Spleen (tissue), 11 donors: ENCODE measurements around the gene PTTG1IP. TPM values are rescaled to one million over a fixed set of nuclear protein-coding genes. Genes with fewer than 3 reads are reported as not detected.

ENCODE experiments used
- DNase-seq: peaks from one replicate; pipeline ENCODE4 v3.0.0-alpha.2; 2020
- H3K27ac ChIP-seq, 8 donors: fragments of 200-600 bp; sonication (generic) in 7 of 8; 1 replicate in 4 of 8; 2 replicates in 4 of 8; pipeline versions ENCODE4 v1.5.0 to v1.8.0; 2016 to 2021; ENCODE audit warnings: inconsistent platforms in 4 of 8, mild to moderate bottlenecking in 4 of 8, moderate library complexity in 1 of 8
- H3K27me3 ChIP-seq, 7 donors: fragments of 200-600 bp; sonication (generic) in 6 of 7; replicated peaks in 1 of 7; 1 replicate in 4 of 7; 2 replicates in 3 of 7; pipeline versions ENCODE4 v1.5.0 to v1.8.0; 2016 to 2021; ENCODE audit warnings: inconsistent platforms in 3 of 7, mild to moderate bottlenecking in 1 of 7
- H3K36me3 ChIP-seq, 6 donors: fragments of 200-600 bp; sonication (generic) in 5 of 6; 1 replicate in 4 of 6; 2 replicates in 2 of 6; pipeline versions ENCODE4 v1.5.0 to v1.8.0; 2016 to 2021; ENCODE audit warnings: inconsistent platforms in 2 of 6
- H3K4me1 ChIP-seq, 6 donors: fragments of 200-600 bp; sonication (generic) in 5 of 6; 1 replicate in 3 of 6; 2 replicates in 3 of 6; pipeline versions ENCODE4 v1.5.0 to v1.8.0; 2016 to 2021; ENCODE audit warnings: inconsistent platforms in 3 of 6
- H3K4me3 ChIP-seq, 8 donors: fragments of 200-600 bp; sonication (generic) in 7 of 8; 1 replicate in 4 of 8; 2 replicates in 4 of 8; pipeline versions ENCODE4 v1.5.0 to v1.8.0; 2016 to 2021; ENCODE audit warnings: inconsistent platforms in 4 of 8, mild to moderate bottlenecking in 4 of 8, moderate library complexity in 2 of 8
- H3K9me3 ChIP-seq, 8 donors: fragments of 200-600 bp; sonication (generic) in 7 of 8; 1 replicate in 4 of 8; 2 replicates in 4 of 8; pipeline versions ENCODE4 v1.5.0 to v1.8.0; 2016 to 2021; ENCODE audit warnings: inconsistent platforms in 4 of 8
- CTCF ChIP-seq, 11 experiments: fragments of 200-600 bp in 7 of 11; fragments of 450-650 bp in 4 of 11; sonication (generic) in 4 of 11; IDR thresholded peaks in 8 of 11; conservative IDR thresholded peaks in 3 of 11; 1 replicate in 7 of 11; 2 replicates in 4 of 11; pipeline versions ENCODE4 v1.4.0 to v1.8.0; 2016 to 2021; ENCODE audit warnings: antibody characterized with exemption in 11 of 11, inconsistent platforms in 4 of 11, mild to moderate bottlenecking in 1 of 11
- POLR2A ChIP-seq, 3 donors: fragments of 450-650 bp; IDR thresholded peaks; one replicate each; pipeline ENCODE4 v1.5.1; 2017; ENCODE audit warnings: antibody characterized with exemption in 3 of 3, mild to moderate bottlenecking in 1 of 3
- POLR2AphosphoS5 ChIP-seq, 3 donors: sonication (generic); formaldehyde crosslinking; IDR thresholded peaks; one replicate each; pipeline ENCODE4 v1.5.1; 2017; ENCODE audit warnings: antibody characterized with exemption in 3 of 3
- WGBS, 5 donors: extraction: QIAGEN DNeasy Blood & Tissue Kit in 3 of 5; methylation state at CpG; one replicate each; pipeline versions ENCODE4 v1.1.5 to v1.1.7; 2013 to 2018; 5-methylcytosine and 5-hydroxymethylcytosine counted together
- intact Hi-C: fragments of 100-400 bp; cut with DNase I; formaldehyde crosslinking; loops from one replicate; pipeline ENCODE4 v1.15.0; 2023; ENCODE audit warnings: low total_unique reads
- polyA plus RNA-seq, 3 donors: library from polyadenylated mRNA; stranded (reverse); fragments of 200-250 nt; gene quantifications; one replicate each; pipeline ENCODE4 v1.2.1, GENCODE V29; 2013
- total RNA-seq, 7 donors: library from RNA; depleted of rRNA in 3 of 7; stranded (reverse); fragments of >200 nt in 3 of 7; fragmentation: NEBNext Ultra II Directional in 4 of 7; extraction: Animal tissue kit (Norgen Biotek cat#: 25700) in 4 of 7; gene quantifications; one replicate each; pipeline versions ENCODE4 v1.1.0 to v1.2.1, GENCODE V29; 2016 to 2021
- donor health status: healthy with polysubstance abuse.
- donor health status: DM: no; HTN: no; CAD: no; lungs with moderate emphysema.
- donor health status: DM: no; HTN: no; CAD: no.
- donor health status: Bipolar disorder and iron deficiency.
- donor health status: healthy.
- donor health status: DM: no; HTN: no; CAD: no.
- donor health status: DM: yes; HTN: yes; CAD: no.

Gene PTTG1IP
- total and polyA plus RNA-seq, 10 donors: 57.6 to 189 (median 135) TPM

DNA sequence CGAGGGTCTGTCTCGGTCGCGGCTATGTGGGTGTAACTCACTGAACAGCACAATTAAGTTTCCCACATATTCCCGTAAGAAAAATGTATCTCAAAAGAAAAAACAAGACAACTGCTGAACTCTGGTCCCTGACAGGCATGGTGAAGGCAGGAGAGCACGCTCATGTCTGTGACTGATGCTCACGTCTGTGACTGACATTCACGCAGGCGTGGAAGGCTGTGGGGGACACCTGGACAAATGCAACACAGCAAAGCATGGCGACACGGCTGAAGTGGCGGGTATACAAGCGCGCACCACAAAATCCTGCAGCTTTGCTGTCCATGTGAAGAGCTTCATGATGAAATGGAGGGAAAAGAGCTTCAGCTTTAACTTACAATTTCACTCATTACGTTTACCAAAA is 6.0 kb downstream of the PTTG1IP start:
- Histone ChIP-seq H3K27ac (peak overlapping the region in 2 of 8 donors; percentile 22 to 97), H3K4me3 (no peak overlapping the region), H3K4me1 (peaks cover 66 to 94% (median 79%) of the 10 kb centered on the region in 6 donors), H3K27me3 (no peaks in the 10 kb centered on the region), H3K36me3 (peaks cover 0 to 42% (median 25%) of the 10 kb centered on the region in 6 donors), H3K9me3 (no peaks in the 10 kb centered on the region)
- DNase-seq: peak; percentile 63
- WGBS, 5 donors: 87 to 91% (median 88%) methylated on average over 15 of the region's 15 CpGs
- intact Hi-C loops: no loop called here
- TF ChIP-seq POLR2AphosphoS5 (IDR thresholded peaks at IDR 0.05): no peak
- TF ChIP-seq POLR2A (IDR thresholded peaks at IDR 0.05): no peak
- no peak for TF ChIP-seq CTCF (IDR thresholded peaks at IDR 0.05 in 8 of 11, conservative IDR thresholded peaks at IDR 0.05 in 3 of 11)

GRCh38 chr21:44866780-44867179 is 6.7 kb downstream of the PTTG1IP start:
- peaks cover 59 to 94% (median 73%) of the 10 kb centered on the region in 6 donors for H3K4me1 ChIP-seq

DNA sequence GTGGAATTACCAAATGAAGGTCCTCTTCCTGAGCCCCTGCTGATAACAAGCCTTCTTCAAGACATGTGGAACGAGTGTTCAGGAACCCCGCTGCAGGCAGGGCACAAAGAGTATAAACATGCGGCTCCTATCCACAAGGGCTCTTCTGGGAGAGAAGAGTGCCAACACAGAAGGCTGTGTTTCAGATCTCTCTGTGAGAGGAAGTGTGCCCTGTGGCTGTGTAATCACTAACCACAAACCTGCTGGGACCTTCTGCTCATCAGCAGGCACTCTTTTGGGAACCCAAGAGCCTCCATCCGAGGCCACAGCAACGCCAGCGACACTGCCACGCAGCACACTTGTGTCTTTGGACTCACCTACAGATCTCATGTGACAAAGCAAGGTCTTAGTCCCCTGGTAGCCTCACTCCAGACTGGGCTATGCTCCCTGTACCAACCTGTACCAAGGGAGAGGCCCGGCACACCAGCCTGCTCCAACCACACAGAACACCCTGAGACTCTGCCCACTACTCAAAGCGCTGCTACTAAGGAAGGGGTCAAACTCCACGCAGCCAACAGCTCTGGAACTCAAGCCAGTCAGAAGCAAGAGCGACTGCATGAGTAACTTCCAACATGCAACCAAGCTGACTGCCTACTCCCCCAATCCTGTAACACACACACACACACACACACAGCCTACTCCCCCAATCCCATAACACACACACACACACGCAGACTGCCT is 7.8 kb downstream of the PTTG1IP start:
- WGBS, 5 donors: 39 to 71% (median 49%) methylated on average over 7 to 12 of the region's 12 CpGs
- Histone ChIP-seq H3K36me3 (peaks cover 0 to 59% (median 41%) of the 10 kb centered on the region in 6 donors), H3K9me3 (no peaks in the 10 kb centered on the region), H3K4me1 (peaks cover 49 to 93% (median 67%) of the 10 kb centered on the region in 6 donors), H3K27ac (peak overlapping the region in 6 of 8 donors; percentile 10 to 66 (median 44)), H3K27me3 (no peaks in the 10 kb centered on the region), H3K4me3 (peak overlapping the region in 1 of 8 donors; percentile 22)
- intact Hi-C loops: no loop called here
- peak in 1 of 3 donors; percentile 53 for TF ChIP-seq POLR2AphosphoS5 (IDR thresholded peaks at IDR 0.05)
- TF ChIP-seq POLR2A (IDR thresholded peaks at IDR 0.05): no peak
- peak; percentile 84 for DNase-seq

More at GRCh38 chr21:44866780-44867179, 6.7 kb downstream of the PTTG1IP start:
- no peaks in the 10 kb centered on the region for H3K27me3 ChIP-seq
- peaks cover 0 to 49% (median 32%) of the 10 kb centered on the region in 6 donors for H3K36me3 ChIP-seq
- no peak for TF ChIP-seq CTCF (IDR thresholded peaks at IDR 0.05 in 8 of 11, conservative IDR thresholded peaks at IDR 0.05 in 3 of 11)
- TF ChIP-seq POLR2A (IDR thresholded peaks at IDR 0.05): no peak
- TF ChIP-seq POLR2AphosphoS5 (IDR thresholded peaks at IDR 0.05): no peak
- peak; percentile 12 for DNase-seq
- H3K4me3 ChIP-seq: no peak overlapping the region
- no peaks in the 10 kb centered on the region for H3K9me3 ChIP-seq
- intact Hi-C loops: no loop called here
- no peak overlapping the region for H3K27ac ChIP-seq
- WGBS, 5 donors: 70 to 81% (median 79%) methylated on average over 7 of the region's 7 CpGs

DNA sequence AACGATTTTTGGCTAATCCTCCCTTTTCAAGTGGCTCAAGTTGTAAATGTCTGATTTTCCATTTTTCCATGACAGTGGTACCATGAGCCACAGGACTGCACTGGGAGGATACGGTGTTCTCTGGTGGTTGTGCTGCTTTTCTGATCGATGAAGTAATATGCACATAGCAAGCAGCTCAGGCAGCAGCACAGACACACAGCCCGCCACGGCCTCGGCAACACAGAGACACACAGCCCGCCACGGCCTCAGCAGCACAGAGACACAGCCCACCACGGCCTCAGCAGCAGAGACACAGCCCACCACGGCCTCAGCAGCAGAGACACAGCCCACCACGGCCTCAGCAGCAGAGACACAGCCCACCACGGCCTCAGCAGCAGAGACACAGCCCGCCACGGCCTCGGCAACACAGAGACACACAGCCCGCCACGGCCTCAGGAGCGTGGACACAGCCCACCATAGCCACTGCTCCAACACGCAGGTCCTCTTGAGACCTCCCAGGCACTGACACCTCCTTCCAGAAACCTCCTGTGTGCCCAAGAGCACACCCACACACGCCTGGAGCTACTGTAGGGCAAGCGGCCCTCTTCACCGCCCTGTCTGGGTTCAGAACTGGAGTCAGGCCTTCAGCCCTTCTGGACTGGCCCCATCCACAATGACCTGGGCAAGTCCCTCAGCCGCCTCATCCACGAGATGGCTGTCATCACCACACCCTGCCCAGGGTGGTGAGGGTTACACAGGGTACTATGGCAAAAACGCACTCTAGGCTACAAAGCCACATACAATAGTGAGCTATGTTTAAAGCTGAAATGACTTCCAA is 10.4 kb downstream of the PTTG1IP start:
- H3K4me1 ChIP-seq: peaks cover 24 to 88% (median 49%) of the 10 kb centered on the region in 6 donors
- DNase-seq: peak; percentile 63

More for the DNA sequence above, 10.4 kb downstream of the PTTG1IP start:
- Histone ChIP-seq H3K4me3 (no peak overlapping the region), H3K27me3 (no peaks in the 10 kb centered on the region), H3K36me3 (peaks cover 0 to 86% (median 64%) of the 10 kb centered on the region in 6 donors), H3K27ac (no peak overlapping the region), H3K9me3 (no peaks in the 10 kb centered on the region)
- intact Hi-C loops: no loop called here
- WGBS, 5 donors: 82 to 90% (median 87%) methylated on average over 16 to 25 of the region's 25 CpGs
- TF ChIP-seq CTCF (IDR thresholded peaks at IDR 0.05 in 8 of 11, conservative IDR thresholded peaks at IDR 0.05 in 3 of 11) (no peak), POLR2AphosphoS5 (IDR thresholded peaks at IDR 0.05) (peak in 1 of 3 donors; percentile 19)
